GM21360 (cell line): ENCODE measurements around the gene LRRC8E.

Experiments
- ATAC-seq: cut with Tn5 transposase; IDR thresholded peaks from one replicate; pipeline ENCODE4 v1.9.1; 2021; ENCODE audit warnings: mild to moderate bottlenecking, moderate library complexity; ENCODE audit not compliant: unreplicated experiment

Gene LRRC8E

DNA sequence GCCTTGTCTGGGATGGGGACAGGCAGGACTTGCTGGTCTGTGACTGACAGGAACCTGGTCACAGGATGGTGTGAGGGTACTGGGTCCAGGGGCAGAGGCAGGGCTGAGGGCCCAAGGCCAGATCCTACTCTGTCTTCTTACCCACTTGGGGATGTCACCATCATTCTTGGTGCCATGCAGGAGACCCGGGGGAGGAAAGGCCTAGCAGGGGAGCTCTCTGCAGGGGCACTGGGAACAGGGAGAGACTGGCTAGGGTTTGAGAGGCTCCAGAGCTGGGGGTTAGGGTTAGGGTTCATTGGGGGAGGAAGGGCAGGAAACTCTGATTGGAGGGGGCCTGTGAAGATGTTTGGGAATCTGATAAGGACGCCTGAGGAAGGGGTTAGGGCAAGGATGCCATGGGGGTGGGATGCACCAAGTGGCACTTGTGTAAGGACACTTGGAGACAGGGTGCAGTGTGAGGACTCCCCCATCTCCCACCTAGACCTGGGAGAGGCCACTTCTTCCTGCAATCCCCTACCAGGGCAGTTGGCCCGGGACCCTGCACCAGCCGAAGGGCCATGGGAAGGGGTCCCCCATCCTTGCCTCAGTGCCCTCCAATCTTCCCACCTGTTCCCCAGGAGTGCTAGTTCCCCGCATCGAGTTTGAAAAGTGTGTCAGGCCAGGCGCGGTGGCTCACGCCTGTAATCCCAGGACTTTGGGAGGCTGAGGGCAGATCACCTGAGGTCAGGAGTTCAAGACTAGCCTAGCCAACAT lies 21.0 kb upstream of the LRRC8E start:
- ATAC-seq, result no peak

DNA sequence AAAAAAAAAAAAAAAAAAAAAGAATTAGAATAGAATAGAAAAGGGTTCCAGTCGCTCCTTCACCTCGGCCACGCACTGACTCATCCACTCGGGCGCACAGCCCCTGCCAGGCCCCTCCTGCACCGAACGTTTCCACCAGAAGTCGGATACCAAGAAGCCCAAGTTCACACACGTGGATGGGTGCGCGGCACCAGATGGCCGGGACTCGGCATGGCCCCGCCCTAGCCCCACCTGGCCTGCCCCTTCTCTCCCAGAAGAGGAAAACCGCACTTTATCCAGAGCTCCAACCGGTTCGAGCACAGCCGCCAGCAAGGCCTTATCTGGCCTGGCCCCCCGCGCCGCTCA lies 20.0 kb upstream of the LRRC8E start:
- no peak for ATAC-seq

DNA sequence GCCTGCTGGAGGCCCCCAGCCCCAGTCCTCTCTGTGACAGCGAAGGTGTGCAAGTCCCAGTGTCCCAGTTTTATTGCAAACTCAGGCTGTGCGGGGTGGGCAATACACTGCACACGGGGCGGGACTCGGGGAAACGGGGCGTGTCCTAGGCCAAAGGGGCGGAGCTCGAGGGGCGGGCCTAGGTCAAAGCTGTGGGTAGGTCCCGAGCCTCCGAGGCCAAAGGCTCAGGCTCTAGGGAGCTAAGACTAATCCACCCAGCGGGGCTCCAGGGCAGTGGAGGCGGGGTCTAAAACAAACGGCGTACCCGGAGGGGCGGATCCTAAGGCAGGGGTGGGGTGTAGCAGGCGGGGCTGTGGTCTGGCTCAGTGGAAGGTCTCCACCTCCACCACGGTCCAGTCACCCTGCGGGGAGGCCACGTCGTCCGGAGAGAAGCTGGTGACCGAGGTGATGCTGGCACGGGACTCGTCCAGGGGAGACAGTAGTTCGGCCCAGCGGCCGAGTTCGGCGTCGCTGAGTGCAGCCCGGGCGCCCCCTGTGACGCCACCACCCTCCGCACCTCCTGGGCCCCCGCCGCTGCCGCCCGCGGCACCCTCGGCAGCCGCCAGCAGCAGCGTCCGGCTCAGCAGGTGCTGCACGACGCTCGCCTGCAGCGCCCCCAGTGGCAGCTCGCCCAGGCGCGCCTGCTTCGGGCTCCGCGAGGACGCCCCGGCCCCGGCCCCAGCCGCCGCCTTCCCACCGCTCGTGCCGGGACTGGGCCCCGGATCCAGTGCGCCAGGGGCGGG lies 19.4 kb upstream of the LRRC8E start:
- ATAC-seq, result peak; percentile 47

GRCh38 chr19:7869453-7869909 lies 18.8 kb upstream of the LRRC8E start:
- ATAC-seq, result peak; percentile 40

DNA sequence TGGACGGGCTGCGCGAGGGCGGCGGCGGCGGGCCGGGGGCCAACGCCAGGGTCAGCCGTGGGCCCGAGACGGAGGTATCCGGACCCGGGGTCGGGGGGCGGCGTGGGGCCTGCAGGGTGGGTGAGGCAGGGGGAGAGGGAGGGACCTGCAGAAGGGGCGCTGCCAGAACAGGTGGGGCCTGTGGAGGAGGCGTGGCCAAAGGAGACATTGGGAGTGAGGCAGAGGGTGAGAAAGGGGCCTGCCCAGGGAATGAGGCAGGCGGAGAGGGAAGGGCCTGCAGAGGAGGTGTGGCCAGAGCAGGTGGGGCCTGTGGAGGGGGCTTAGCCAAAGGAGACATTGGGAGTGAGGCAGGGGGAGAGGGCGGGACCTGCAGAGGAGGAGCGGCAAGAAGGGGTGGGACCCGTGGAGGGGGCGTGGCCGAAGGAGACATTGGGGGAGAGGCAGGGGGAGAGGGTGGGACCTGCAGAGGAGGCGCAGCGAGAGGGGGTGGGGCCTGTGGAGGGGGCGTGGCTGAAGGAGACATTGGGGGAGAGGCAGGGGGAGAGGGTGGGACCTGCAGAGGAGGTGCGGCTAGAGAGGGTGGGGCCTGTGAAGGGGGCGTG lies 18.3 kb upstream of the LRRC8E start:
- peak; percentile 4 for ATAC-seq

DNA sequence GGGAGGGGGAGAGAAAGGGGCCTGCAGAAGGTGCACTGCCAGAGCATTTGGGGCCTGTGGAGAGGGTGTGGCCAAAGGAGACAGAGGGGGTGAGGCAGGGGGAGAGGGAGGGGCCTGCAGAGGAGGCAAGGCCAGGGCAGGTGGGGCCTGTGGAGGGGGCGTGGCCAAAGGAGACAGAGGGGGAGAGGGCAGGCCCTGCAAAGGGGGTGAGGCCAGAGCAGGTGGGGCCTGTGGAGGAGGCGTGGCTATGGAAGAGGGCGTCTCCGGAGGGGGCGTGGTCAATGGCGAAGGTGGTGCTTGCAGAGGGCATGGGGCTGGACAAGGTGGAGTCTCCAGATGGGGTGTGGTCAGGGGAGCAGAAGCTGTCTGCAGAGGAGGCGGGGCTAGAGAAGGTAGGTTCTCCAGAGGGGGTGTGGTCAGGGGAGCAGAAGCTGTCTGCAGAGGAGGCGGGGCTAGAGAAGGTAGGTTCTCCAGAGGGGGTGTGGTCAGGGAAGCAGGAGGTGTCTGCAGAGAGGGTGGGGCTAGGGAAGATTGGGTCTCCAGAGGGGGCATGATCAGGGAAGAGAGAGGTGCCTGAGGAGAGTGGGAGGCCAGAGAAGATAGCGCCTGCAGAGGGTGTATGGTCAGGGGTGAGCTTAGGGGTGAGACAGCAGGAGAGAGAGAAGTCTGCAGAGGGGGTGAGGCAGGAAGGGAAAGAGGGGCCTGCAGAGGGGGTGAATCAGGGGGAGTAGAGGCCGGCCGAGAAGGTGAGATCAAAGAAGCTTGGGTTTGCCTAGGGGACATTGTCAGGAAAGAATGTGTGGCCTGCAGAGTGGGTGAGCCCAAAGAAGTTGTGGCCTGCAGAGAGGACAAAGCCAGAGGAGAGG lies 17.5 kb upstream of the LRRC8E start:
- ATAC-seq, result no peak

GRCh38 chr19:7871437-7872305 lies 16.6 kb upstream of the LRRC8E start:
- no peak for ATAC-seq

- ATAC-seq, result no peak
Observed at GRCh38 chr19:7872306-7873204, 15.8 kb upstream of the LRRC8E start.

DNA sequence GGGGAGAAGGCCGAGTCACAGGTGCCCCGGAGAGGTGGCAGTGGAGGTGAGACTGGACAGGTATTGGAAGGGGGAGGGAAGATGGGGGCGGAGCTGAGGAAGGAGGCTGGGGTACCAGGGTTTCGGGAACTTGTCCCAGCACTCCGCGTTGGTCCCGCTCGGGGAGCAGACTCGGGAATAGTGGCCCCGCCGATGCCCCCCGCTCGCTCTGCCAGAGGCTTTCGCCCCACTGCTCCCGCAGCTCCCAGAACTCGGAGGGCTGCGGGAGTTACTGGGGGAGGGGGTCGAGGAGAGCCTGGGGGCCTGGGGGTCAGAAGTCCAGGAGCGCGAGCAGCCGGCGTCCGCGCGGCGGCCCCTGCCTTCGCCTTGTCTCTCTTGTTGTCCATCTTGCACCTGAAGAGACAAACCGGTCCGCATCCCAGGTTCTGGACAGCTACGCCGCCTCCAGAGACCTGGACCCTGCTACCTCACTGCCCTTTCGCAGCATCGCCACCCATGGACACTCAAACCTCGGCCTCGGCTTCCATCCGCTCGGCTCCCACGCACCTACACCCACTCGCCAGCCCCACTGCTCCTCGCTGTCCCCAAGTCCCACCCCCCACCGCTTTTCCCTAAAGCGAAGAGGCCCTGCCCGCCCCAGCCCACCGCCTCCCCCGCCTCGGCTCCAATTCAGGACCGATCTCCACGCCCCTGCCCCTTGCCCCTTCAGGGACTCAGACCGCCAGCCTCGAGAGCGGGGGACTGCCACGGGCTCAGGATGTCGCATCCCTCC lies 14.8 kb upstream of the LRRC8E start:
- no peak for ATAC-seq

- no peak for ATAC-seq
Observed at GRCh38 chr19:7874076-7874896, 14.0 kb upstream of the LRRC8E start, which contains the start of gene PRR36. Gene PRR36 (minus strand): TSS chr19:7874390. CDS start chr19:7873689, 701 bp downstream.

- no peak for ATAC-seq
Observed at GRCh38 chr19:7874897-7875273, 13.4 kb upstream of the LRRC8E start.

DNA sequence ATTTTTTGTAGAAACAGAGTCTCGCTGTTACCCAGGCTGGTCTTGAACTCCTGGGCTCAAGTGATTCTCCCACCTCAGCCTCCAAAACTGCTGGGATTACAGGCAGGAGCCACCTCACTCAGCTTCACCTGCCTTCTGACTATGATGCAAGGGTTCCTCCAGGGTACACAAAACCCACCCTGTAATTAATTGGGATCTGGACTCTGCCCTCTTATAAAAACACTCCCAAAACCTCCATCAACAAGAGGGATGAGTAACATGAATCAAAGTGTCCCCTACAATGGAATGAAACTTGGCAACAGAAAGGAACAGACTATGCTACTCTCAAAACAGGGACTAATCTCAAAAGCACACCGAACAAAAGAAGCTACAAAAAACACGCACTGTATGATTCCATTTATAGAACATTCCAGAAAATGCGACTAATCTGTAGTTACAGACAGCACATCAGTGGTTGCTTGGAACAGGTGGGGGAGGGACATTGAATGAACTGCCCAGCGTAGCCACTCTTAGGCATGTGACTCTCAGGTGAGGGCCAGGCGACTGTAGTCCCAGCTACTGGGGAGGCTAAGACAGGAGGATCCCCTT lies 11.0 kb upstream of the LRRC8E start:
- ATAC-seq, result no peak

DNA sequence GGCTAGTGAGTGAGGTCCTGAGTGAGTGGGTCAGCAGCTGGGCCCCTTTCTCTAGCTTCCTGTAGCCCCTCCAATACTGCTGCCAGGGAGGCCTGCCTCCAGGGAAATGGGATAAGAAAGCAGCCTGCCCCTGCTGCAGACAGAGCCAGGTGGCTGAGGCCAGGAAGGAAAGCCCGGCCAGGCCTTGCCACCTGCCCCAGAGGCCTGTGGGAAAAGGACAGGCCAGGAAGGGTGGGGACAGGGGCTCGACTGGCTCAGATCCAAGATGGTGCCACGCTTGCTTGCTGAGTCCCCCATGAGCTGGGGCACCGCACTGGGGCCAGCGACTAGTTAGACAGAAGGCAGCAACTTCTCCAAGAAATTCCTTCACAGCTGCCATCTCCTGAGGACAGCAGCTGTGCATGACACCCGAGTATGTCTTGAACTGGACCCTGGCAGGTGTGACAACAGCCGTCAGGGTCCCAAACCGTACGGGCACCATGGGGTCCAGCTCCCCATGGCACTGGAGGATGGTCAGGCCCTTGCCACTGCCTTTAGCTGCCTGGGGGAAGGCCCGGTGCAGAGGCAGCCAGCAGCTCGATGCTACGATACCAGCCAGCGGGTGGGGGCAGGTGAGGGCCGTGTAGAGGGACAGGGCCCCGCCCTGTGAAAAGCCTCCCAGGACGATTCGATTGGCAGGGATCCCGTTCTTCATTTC lies 9.1 kb upstream of the LRRC8E start:
- ATAC-seq, result no peak

DNA sequence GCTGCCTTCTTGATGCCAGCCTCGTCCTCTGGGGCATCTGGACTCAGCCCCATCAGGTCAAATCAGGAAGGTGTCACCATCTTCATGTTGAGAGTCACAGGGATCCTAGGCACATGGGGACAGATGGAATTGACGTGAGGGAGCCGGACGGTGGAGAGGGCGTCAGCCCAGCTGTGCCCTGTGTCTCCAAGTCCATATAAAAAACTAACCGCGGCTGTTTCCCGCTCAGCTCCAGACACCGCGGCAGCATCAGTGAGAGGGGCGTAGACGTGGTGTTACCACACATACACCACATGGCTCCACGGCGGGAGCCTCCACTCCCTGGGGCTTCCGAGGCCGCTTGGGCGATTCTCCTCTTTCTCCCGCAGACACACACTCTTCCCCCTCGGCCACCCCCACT lies 8.5 kb upstream of the LRRC8E start:
- no peak for ATAC-seq

DNA sequence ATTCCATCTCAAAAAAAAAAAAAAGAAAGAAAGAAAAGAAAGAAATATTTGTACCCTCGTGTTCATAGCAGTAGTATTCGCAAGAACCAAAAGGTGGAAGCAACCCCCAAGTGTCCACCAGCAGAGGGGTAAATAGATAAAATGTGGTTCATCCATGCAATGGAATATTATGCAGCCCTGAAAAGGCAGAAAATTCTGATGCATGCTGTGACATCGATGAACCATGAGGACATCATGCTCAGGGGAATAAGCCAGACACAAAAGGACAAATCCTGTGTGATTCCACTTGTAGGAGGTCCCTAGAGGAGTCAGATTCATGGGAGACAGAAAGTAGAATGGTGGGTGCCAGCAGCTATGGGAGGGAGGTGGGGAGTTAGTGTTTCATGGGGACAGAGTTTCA lies 6.4 kb upstream of the LRRC8E start:
- ATAC-seq, result no peak

DNA sequence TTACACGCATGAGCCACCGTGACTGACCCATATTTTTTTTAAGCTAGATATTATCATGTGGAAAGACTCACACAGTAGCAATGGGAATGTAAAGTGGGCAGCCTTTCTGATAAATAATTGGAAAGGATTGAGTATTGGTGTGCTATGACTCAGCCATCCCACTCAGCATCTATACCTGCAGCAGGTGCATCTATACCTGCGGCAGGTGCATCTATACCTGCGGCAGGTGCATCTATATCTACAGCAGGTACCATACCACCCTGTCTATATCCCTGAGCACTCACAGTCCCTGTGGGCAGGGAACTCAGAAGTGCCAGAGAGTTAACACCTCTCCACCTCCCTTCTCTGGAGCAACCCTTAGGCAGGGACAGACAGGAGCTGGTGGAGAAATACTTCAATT lies 5.2 kb upstream of the LRRC8E start:
- ATAC-seq, result no peak
